Measurements from ENCODE around the gene PIGK.

DNA sequence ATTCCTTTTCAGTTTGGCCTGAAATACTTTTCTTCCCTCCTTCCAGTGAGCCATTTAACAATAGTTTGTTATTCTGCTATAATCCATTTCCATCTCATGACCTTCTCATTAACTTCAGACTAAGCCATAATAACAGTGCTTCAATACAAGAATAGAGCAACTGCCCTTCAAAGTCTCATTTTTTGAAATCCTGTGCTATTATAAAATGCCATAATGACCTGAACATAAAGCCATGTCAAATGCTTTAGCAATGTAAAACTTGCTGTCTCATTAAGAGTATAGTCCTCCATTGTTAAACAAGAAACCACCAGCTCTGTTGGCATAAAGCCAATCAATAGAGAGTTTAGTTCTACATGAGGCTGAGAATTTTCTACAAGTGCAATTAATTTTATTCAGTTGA, 9.6 kb upstream of the PIGK start:
- TF ChIP-seq EZH2 (IDR thresholded peaks at IDR 0.05; ENCODE audit: low read depth): no peak
- TF ChIP-seq, protein P1, sequence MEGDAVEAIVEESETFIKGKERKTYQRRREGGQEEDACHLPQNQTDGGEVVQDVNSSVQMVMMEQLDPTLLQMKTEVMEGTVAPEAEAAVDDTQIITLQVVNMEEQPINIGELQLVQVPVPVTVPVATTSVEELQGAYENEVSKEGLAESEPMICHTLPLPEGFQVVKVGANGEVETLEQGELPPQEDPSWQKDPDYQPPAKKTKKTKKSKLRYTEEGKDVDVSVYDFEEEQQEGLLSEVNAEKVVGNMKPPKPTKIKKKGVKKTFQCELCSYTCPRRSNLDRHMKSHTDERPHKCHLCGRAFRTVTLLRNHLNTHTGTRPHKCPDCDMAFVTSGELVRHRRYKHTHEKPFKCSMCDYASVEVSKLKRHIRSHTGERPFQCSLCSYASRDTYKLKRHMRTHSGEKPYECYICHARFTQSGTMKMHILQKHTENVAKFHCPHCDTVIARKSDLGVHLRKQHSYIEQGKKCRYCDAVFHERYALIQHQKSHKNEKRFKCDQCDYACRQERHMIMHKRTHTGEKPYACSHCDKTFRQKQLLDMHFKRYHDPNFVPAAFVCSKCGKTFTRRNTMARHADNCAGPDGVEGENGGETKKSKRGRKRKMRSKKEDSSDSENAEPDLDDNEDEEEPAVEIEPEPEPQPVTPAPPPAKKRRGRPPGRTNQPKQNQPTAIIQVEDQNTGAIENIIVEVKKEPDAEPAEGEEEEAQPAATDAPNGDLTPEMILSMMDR (conservative IDR thresholded peaks at IDR 0.05): no peak
